Sigmoid colon (tissue), 7 donors: Measurements from ENCODE around the gene SSH3. TPM values are rescaled to one million over a fixed set of nuclear protein-coding genes. Genes with fewer than 3 reads are reported as not detected.

Experiments
- DNase-seq: peaks from one replicate; pipeline ENCODE4 v3.0.0-alpha.2; 2019
- H3K27ac ChIP-seq, 4 donors: fragments of 200-600 bp; sonication (generic); one replicate each; pipeline ENCODE4 v1.5.1; 2016 to 2019; ENCODE audit warnings: mild to moderate bottlenecking in 1 of 4
- H3K27me3 ChIP-seq, 3 donors: fragments of 200-600 bp; sonication (generic); one replicate each; pipeline ENCODE4 v1.5.1; 2019; ENCODE audit warnings: mild to moderate bottlenecking in 1 of 3
- H3K36me3 ChIP-seq, 4 donors: fragments of 200-600 bp; sonication (generic); one replicate each; pipeline ENCODE4 v1.5.1; 2016 to 2019
- H3K4me1 ChIP-seq, 4 donors: fragments of 200-600 bp; sonication (generic); one replicate each; pipeline ENCODE4 v1.5.1; 2017 to 2019
- H3K4me3 ChIP-seq, 4 donors: fragments of 200-600 bp; sonication (generic); one replicate each; pipeline ENCODE4 v1.5.1; 2017 to 2019; ENCODE audit warnings: mild to moderate bottlenecking in 2 of 4, moderate library complexity in 1 of 4
- H3K9me3 ChIP-seq, 4 donors: fragments of 200-600 bp in 3 of 4; sonication (generic) in 3 of 4; one replicate each; pipeline versions ENCODE4 v1.5.1 to v1.6.1; 2013 to 2019
- CTCF ChIP-seq, 4 experiments: fragments of 450-650 bp in 3 of 4; fragments of 200-600 bp in 1 of 4; IDR thresholded peaks; one replicate each; pipeline ENCODE4 v1.5.1; 2016 to 2019; ENCODE audit warnings: antibody characterized with exemption in 4 of 4, mild to moderate bottlenecking in 3 of 4, moderate library complexity in 2 of 4
- EP300 ChIP-seq, 4 donors: sonication (generic); formaldehyde crosslinking; IDR thresholded peaks; one replicate each; pipeline ENCODE4 v1.6.1; 2017; ENCODE audit warnings: antibody characterized with exemption in 4 of 4
- POLR2A ChIP-seq, 2 donors: fragments of 450-650 bp; IDR thresholded peaks; one replicate each; pipeline ENCODE4 v1.6.1; 2016; ENCODE audit warnings: antibody characterized with exemption in 2 of 2, mild to moderate bottlenecking in 2 of 2, moderate library complexity in 2 of 2
- POLR2AphosphoS5 ChIP-seq, 4 donors: sonication (generic); formaldehyde crosslinking; IDR thresholded peaks; one replicate each; pipeline ENCODE4 v1.6.1; 2017; ENCODE audit warnings: antibody characterized with exemption in 4 of 4
- WGBS, 2 donors: extraction: QIAGEN DNeasy Blood & Tissue Kit; methylation state at CpG; one replicate each; pipeline ENCODE4 v1.1.7; 2013; 5-methylcytosine and 5-hydroxymethylcytosine counted together
- intact Hi-C: fragments of 100-400 bp; cut with DNase I; formaldehyde crosslinking; loops from one replicate; pipeline ENCODE4 v1.15.1; 2023
- polyA plus RNA-seq, 3 donors: library from polyadenylated mRNA; stranded (reverse); fragments of 200-250 nt; gene quantifications; one replicate each; pipeline ENCODE4 v1.2.3, GENCODE V29; 2013
- total RNA-seq, 4 donors: library from RNA; depleted of rRNA; stranded (reverse); fragments of >200 nt; gene quantifications; one replicate each; pipeline ENCODE4 v1.1.0, GENCODE V29; 2016
- donor health status: healthy with polysubstance abuse.
- donor health status: Bipolar disorder and iron deficiency.
- donor health status: healthy.

The SSH3 gene
- total and polyA plus RNA-seq, 7 donors = 15.6 to 39.0 (median 26.5) TPM

- intact Hi-C loops = no loop called here
- H3K4me1 ChIP-seq = peaks cover 3 to 25% (median 24%) of the 10 kb centered on the region in 4 donors
- no peak overlapping the region for H3K27ac ChIP-seq
Observed at GRCh38 chr11:67347964-67348749, 44.8 kb downstream of the SSH3 start.

GRCh38 chr11:67349036-67349435 is 45.7 kb downstream of the SSH3 start:
- peak overlapping the region in 1 of 4 donors; percentile 20 for H3K27ac ChIP-seq

More at GRCh38 chr11:67347964-67348749, 44.8 kb downstream of the SSH3 start:
- Histone ChIP-seq H3K36me3 (no peaks in the 10 kb centered on the region), H3K27me3 (no peaks in the 10 kb centered on the region), H3K9me3 (no peaks in the 10 kb centered on the region), H3K4me3 (no peak overlapping the region)
- no peak for DNase-seq
- 65 to 73% methylated on average over 11 of the region's 11 CpGs for WGBS, 2 donors
- TF ChIP-seq EP300 (IDR thresholded peaks at IDR 0.05) (no peak), CTCF (IDR thresholded peaks at IDR 0.05) (no peak), POLR2AphosphoS5 (IDR thresholded peaks at IDR 0.05) (no peak), POLR2A (IDR thresholded peaks at IDR 0.05) (no peak)

GRCh38 chr11:67349457-67349856 is 46.1 kb downstream of the SSH3 start:
- Histone ChIP-seq H3K4me1 (peaks cover 3 to 33% (median 32%) of the 10 kb centered on the region in 4 donors), H3K4me3 (no peak overlapping the region), H3K27me3 (no peaks in the 10 kb centered on the region), H3K36me3 (no peaks in the 10 kb centered on the region), H3K27ac (peak overlapping the region in 1 of 4 donors; percentile 20), H3K9me3 (no peaks in the 10 kb centered on the region)
- no peak for DNase-seq
- intact Hi-C loops = no loop called here
- no peak for TF ChIP-seq CTCF (IDR thresholded peaks at IDR 0.05)
- no peak for TF ChIP-seq POLR2AphosphoS5 (IDR thresholded peaks at IDR 0.05)
- TF ChIP-seq POLR2A (IDR thresholded peaks at IDR 0.05) = no peak
- TF ChIP-seq EP300 (IDR thresholded peaks at IDR 0.05) = no peak
- WGBS, 2 donors = 92 to 94% methylated on average over 2 of the region's 2 CpGs

More at GRCh38 chr11:67349036-67349435, 45.7 kb downstream of the SSH3 start:
- H3K4me1 ChIP-seq = peaks cover 3 to 29% (median 28%) of the 10 kb centered on the region in 4 donors
- intact Hi-C loops = no loop called here
- TF ChIP-seq CTCF (IDR thresholded peaks at IDR 0.05) = no peak
- no peaks in the 10 kb centered on the region for H3K27me3 ChIP-seq
- no peak for DNase-seq
- no peaks in the 10 kb centered on the region for H3K9me3 ChIP-seq
- 69 to 79% methylated on average over 5 of the region's 5 CpGs for WGBS, 2 donors
- no peak overlapping the region for H3K4me3 ChIP-seq
- H3K36me3 ChIP-seq = no peaks in the 10 kb centered on the region

- Histone ChIP-seq H3K4me1 (peaks cover 3 to 39% (median 37%) of the 10 kb centered on the region in 4 donors), H3K27ac (peak overlapping the region in 1 of 4 donors; percentile 20), H3K4me3 (no peak overlapping the region), H3K36me3 (no peaks in the 10 kb centered on the region), H3K27me3 (no peaks in the 10 kb centered on the region), H3K9me3 (no peaks in the 10 kb centered on the region)
- 83 to 85% methylated on average over 4 of the region's 4 CpGs for WGBS, 2 donors
- TF ChIP-seq CTCF (IDR thresholded peaks at IDR 0.05) (no peak), EP300 (IDR thresholded peaks at IDR 0.05) (no peak), POLR2AphosphoS5 (IDR thresholded peaks at IDR 0.05) (no peak), POLR2A (IDR thresholded peaks at IDR 0.05) (no peak)
- intact Hi-C loops = loop anchor here (2.0 kb wide), 1 partner anchor 157 kb away; no protein-coding TSS in a partner anchor
- no peak for DNase-seq
Observed at GRCh38 chr11:67349928-67350465, 46.7 kb downstream of the SSH3 start.
